Fibroblast of lung (primary cell): ENCODE data around the gene HIPK4. TPM values are rescaled to one million over a fixed set of nuclear protein-coding genes. Genes with fewer than 3 reads are reported as not detected.
A peak's percentile ranks its signal among the peaks of the same experiment; 100 is the strongest.

Experiments used
- DNase-seq, 2 donors: peaks; one replicate each; pipeline versions ENCODE4 v3.0.0 to v3.0.0-alpha.2; 2010; ENCODE audit warnings: low read depth in 2 of 2
- H2AFZ ChIP-seq: 2 replicates; pipeline ENCODE4 v1.5.1; 2012; ENCODE audit warnings: low read length, control low read depth, inconsistent platforms
- H3K27ac ChIP-seq: 2 replicates; pipeline ENCODE4 v1.5.1; 2011; ENCODE audit warnings: low read length, control low read depth; ENCODE audit not compliant: insufficient read depth
- H3K27me3 ChIP-seq: 2 replicates; pipeline ENCODE4 v1.5.1; 2011; ENCODE audit warnings: mild to moderate bottlenecking, low read length; ENCODE audit not compliant: control insufficient read depth, insufficient read depth
- H3K36me3 ChIP-seq: 2 replicates; pipeline ENCODE4 v1.5.1; 2011; ENCODE audit warnings: low read length; ENCODE audit not compliant: control insufficient read depth, insufficient read depth
- H3K4me1 ChIP-seq: 2 replicates; pipeline ENCODE4 v1.5.1; 2011; ENCODE audit warnings: low read length; ENCODE audit not compliant: control insufficient read depth, insufficient read depth; ENCODE audit errors: extremely low read depth
- H3K4me2 ChIP-seq: 2 replicates; pipeline ENCODE4 v1.5.1; 2011; ENCODE audit warnings: low read length, control low read depth; ENCODE audit not compliant: insufficient read depth; ENCODE audit errors: extremely low read depth
- H3K4me3 ChIP-seq, 4 experiments: fragments of 200-600 bp in 1 of 4; sonication (generic) in 1 of 4; replicated peaks in 1 of 4; 2 replicates each; pipeline ENCODE4 v1.5.1; 2011 to 2016; ENCODE audit warnings: low read length in 4 of 4, low read depth in 3 of 4, mild to moderate bottlenecking in 3 of 4, control low read depth in 2 of 4, inconsistent platforms in 1 of 4, mixed read lengths in 1 of 4; ENCODE audit not compliant: insufficient read depth in 1 of 4; ENCODE audit errors: control extremely low read depth in 1 of 4
- H3K79me2 ChIP-seq: 2 replicates; pipeline ENCODE4 v1.5.1; 2012; ENCODE audit warnings: mild to moderate bottlenecking, low read length, inconsistent platforms; ENCODE audit not compliant: control insufficient read depth, insufficient read depth
- H3K9ac ChIP-seq: 2 replicates; pipeline ENCODE4 v1.5.1; 2011; ENCODE audit warnings: mild to moderate bottlenecking, low read length, control low read depth; ENCODE audit not compliant: insufficient read depth
- H3K9me3 ChIP-seq: 2 replicates; pipeline ENCODE4 v1.5.1; 2012; ENCODE audit warnings: low read depth, low read length; ENCODE audit not compliant: control insufficient read depth, insufficient read depth
- H4K20me1 ChIP-seq: 2 replicates; pipeline ENCODE4 v1.5.1; 2011; ENCODE audit warnings: low read length; ENCODE audit not compliant: control insufficient read depth, insufficient read depth; ENCODE audit errors: extremely low read depth
- EZH2 ChIP-seq: IDR thresholded peaks from 2 replicates; pipeline ENCODE4 v1.5.1; 2012; ENCODE audit warnings: low read length, control low read depth, mild to moderate bottlenecking; ENCODE audit errors: missing control alignments
- polyA plus RNA-seq, 2 donors: library from polyadenylated mRNA; depleted of rRNA in 1 of 2; stranded (reverse) in 1 of 2; unstranded in 1 of 2; fragments of >200 nt; gene quantifications; 2 replicates each; pipeline ENCODE4 v1.2.1, GENCODE V29; 2011 to 2012; ENCODE audit warnings: missing spikeins in 1 of 2
- total RNA-seq: library from RNA; depleted of rRNA; stranded (reverse); fragments of >200 nt; gene quantifications from 2 replicates; pipeline ENCODE4 v1.2.1, GENCODE V29; 2014
- TF ChIP-seq, protein P1 (sequence below), 2 donors: IDR thresholded peaks in 1 of 2; conservative IDR thresholded peaks in 1 of 2; 1 replicate in 1 of 2; 2 replicates in 1 of 2; pipeline ENCODE4 v1.5.1; 2011 to 2012; ENCODE audit warnings: low read length in 2 of 2, control low read depth in 1 of 2, inconsistent platforms in 1 of 2, low read depth in 1 of 2, mild to moderate bottlenecking in 1 of 2

The HIPK4 gene
- total and polyA plus RNA-seq, 2 donors (not counting 1 experiment from before 2014, with no cell fraction given): 0.05 to 0.17 TPM

DNA sequence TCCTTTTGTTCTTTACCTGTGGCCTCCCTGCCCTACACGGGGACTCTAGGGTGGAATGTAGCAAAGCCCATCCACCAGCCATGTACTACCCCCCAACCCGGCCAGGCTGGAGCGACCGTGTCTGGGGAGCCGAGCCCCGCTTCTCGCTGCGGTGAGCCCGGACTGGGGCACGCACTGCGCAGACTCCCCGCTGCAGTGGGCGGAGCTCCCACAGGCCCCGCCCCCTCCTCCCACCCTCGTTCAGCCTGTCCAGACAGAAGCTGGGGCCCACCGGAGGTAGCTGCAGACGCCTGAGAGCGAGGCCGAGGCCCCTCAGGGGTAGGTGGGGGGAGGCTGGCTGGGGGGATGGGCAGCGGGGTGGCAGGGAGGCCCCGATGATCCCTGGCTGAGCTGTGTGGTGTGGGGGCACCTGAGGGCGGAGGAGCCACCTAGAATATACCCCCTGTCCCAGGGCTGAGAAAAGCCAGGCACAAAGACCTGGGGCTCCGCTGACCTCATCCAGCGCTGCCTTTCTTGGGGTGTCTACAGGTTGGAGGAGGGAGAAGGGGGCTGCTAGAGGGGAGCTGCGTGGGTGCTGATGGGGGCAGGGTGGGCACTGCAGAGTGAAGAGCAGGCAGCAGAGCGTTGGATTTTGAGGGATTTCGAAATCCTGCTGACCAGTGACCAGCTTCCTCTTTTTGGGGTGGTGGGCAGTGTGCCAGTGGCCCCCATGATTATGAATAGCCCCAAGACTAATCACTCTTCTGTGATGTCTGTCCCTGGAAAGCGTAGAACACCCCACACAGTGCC lies 24.2 kb downstream of the HIPK4 start:
- H3K36me3 ChIP-seq: peaks cover 5% of the 10 kb centered on the region
- TF ChIP-seq, protein P1, sequence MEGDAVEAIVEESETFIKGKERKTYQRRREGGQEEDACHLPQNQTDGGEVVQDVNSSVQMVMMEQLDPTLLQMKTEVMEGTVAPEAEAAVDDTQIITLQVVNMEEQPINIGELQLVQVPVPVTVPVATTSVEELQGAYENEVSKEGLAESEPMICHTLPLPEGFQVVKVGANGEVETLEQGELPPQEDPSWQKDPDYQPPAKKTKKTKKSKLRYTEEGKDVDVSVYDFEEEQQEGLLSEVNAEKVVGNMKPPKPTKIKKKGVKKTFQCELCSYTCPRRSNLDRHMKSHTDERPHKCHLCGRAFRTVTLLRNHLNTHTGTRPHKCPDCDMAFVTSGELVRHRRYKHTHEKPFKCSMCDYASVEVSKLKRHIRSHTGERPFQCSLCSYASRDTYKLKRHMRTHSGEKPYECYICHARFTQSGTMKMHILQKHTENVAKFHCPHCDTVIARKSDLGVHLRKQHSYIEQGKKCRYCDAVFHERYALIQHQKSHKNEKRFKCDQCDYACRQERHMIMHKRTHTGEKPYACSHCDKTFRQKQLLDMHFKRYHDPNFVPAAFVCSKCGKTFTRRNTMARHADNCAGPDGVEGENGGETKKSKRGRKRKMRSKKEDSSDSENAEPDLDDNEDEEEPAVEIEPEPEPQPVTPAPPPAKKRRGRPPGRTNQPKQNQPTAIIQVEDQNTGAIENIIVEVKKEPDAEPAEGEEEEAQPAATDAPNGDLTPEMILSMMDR (conservative IDR thresholded peaks at IDR 0.05 in 1 of 2, IDR thresholded peaks at IDR 0.05 in 1 of 2; ENCODE audit: low read depth in 1 of 2, low read length in 2 of 2): no peak
- no peak for TF ChIP-seq EZH2
- peak overlapping the region; percentile 38 to 67 (median 49) for H3K4me3 ChIP-seq
- peak; percentile 61 to 75 for DNase-seq
- H3K79me2 ChIP-seq: no peaks in the 10 kb centered on the region
- H2AFZ ChIP-seq: peak overlapping the region; percentile 86
- no peak overlapping the region for H3K27ac ChIP-seq
- peak overlapping the region; percentile 37 for H3K9ac ChIP-seq
- H3K4me2 ChIP-seq: peak overlapping the region; percentile 95
- H3K4me1 ChIP-seq: no peaks in the 10 kb centered on the region
- H3K9me3 ChIP-seq: no peaks in the 10 kb centered on the region
- no peaks in the 10 kb centered on the region for H4K20me1 ChIP-seq
- H3K27me3 ChIP-seq: no peaks in the 10 kb centered on the region

DNA sequence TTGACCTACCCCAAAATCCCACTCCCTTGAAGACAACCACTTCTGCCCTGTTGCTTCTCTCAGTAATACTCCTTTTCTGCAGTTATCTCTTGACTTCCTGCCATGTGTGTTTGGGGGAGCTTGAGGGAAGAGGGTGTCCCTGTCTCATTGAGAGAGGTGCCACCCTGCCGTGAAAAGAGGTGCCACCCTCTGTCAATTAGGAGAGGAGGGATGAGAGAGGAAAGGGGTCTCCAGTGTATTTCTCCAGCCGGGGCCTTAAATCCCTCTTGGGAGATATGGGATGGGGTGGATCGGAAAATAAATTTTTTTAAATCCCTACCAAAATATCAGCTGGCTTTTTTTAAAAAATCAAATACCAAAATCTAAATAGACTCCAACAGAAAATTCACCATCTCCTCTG lies 25.0 kb downstream of the HIPK4 start:
- Histone ChIP-seq H3K27ac (no peak overlapping the region), H3K9me3 (no peaks in the 10 kb centered on the region), H3K36me3 (peaks cover 4% of the 10 kb centered on the region), H3K9ac (peak overlapping the region; percentile 37), H3K27me3 (no peaks in the 10 kb centered on the region), H3K4me2 (no peak overlapping the region), H3K4me3 (peak overlapping the region in 1 of 4 experiments; percentile 59), H3K4me1 (no peaks in the 10 kb centered on the region), H3K79me2 (no peaks in the 10 kb centered on the region), H2AFZ (no peak overlapping the region), H4K20me1 (no peaks in the 10 kb centered on the region)
- TF ChIP-seq, protein P1 (conservative IDR thresholded peaks at IDR 0.05 in 1 of 2, IDR thresholded peaks at IDR 0.05 in 1 of 2; ENCODE audit: low read depth in 1 of 2, low read length in 2 of 2): no peak
- TF ChIP-seq EZH2: no peak
- DNase-seq: no peak

DNA sequence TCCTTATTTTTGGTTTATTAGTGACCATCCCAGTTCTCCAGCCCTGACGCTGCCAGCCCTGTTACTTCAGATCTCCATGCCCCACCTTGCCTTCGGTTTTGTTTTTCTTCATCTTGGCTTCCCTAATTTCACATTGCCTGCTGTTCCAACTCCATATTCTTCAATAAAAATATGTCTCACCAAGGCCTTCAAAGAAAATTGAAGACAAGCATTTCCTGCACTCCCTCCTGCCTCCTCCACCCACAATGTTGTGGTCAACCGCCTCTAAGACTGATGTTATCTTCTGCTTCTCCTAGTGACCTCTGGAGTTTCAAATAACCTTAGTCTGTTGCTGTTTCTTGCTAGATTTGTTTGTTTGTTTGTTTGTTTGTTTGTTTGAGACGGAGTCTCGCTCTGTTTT lies 26.9 kb downstream of the HIPK4 start:
- Histone ChIP-seq H3K4me3 (no peak overlapping the region), H4K20me1 (no peaks in the 10 kb centered on the region), H3K9me3 (no peaks in the 10 kb centered on the region), H3K9ac (no peak overlapping the region), H2AFZ (no peak overlapping the region), H3K4me1 (no peaks in the 10 kb centered on the region), H3K4me2 (no peak overlapping the region), H3K36me3 (peaks cover 3% of the 10 kb centered on the region), H3K27ac (no peak overlapping the region), H3K27me3 (no peaks in the 10 kb centered on the region), H3K79me2 (no peaks in the 10 kb centered on the region)
- DNase-seq: no peak
- TF ChIP-seq, protein P1 (conservative IDR thresholded peaks at IDR 0.05 in 1 of 2, IDR thresholded peaks at IDR 0.05 in 1 of 2; ENCODE audit: low read depth in 1 of 2, low read length in 2 of 2): no peak
- no peak for TF ChIP-seq EZH2
